ENCODE results near the gene SCAMP5. TPM values are rescaled to one million over a fixed set of nuclear protein-coding genes. Genes with fewer than 3 reads are reported as not detected.

The SCAMP5 gene
- total RNA-seq (2022; extraction: Qiagen RNA extraction; ENCODE audit: low read depth), result 10.1 to 14.2 TPM (median 12.0 TPM) in 5 replicates

DNA sequence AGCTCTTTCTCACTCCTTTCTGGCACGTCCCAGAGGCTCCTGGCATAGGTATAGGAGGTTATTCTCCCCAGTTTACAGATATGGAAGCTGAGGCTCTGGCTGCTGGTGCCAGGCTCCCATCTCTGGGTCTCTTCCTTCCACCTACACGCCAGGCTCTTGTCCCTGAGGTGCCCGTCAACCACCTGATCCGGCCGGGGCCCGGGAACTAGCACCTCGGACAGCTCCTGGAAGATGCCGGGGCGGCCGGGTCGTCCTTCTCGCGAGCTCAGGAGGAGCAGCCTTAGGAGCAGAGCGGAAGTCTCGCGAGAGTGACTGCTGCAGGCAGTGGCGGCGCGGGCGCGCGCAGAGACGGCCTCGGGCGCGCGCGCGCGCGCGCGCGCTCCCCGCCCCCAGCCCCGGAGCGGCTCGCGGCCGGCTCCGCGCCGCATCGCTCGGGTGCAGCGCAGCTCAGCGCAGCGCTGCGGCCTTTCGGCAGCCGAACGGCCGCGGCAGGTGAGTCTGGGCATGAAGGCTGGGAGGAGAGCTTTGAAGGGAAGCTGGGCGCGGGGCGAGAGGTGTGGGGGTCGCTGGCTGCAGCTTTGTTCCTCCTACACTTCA, at the start of gene SCAMP5:
Gene SCAMP5 (plus strand): TSS at position 382 of the 597 bp plus-strand sequence. CDS start 16,277 bp downstream, outside the sequence.

GRCh38 chr15:74956648-74957475, 38.5 kb upstream of the SCAMP5 start, which contains the start of gene RPP25:
RPP25 (minus strand) TSS chr15:74956772; CDS start chr15:74956583, 189 bp downstream.

GRCh38 chr15:75023181-75023871, 28.0 kb downstream of the SCAMP5 start, which contains the start of gene PPCDC:
PPCDC (plus strand) TSS chr15:75023590; CDS start chr15:75028319, 4,729 bp downstream.

Other genes starting within 250 kb of the SCAMP5 start
- 0.05 TPM in 1 of 5 replicates, not detected in the others for gene CYP1A2, start 246.7 kb upstream of the SCAMP5 start, total RNA-seq (2022; extraction: Qiagen RNA extraction; ENCODE audit: low read depth)
- gene CSK, start 213.5 kb upstream of the SCAMP5 start, total RNA-seq (2022; extraction: Qiagen RNA extraction; ENCODE audit: low read depth), result 55.9 to 67.4 TPM (median 62.0 TPM) in 5 replicates
- gene LMAN1L, start 182.7 kb upstream of the SCAMP5 start, total RNA-seq (2022; extraction: Qiagen RNA extraction; ENCODE audit: low read depth), result not detected in 5 replicates
- gene CPLX3, start 168.9 kb upstream of the SCAMP5 start, total RNA-seq (2022; extraction: Qiagen RNA extraction; ENCODE audit: low read depth), result 0.07 to 0.13 TPM in 2 of 5 replicates, not detected in the others
- gene ULK3, start 152.4 kb upstream of the SCAMP5 start, total RNA-seq (2022; extraction: Qiagen RNA extraction; ENCODE audit: low read depth), result 29.2 to 34.6 TPM (median 32.7 TPM) in 5 replicates
- 54.4 to 68.8 TPM (median 65.9 TPM) in 5 replicates for gene SCAMP2, start 122.2 kb upstream of the SCAMP5 start, total RNA-seq (2022; extraction: Qiagen RNA extraction; ENCODE audit: low read depth)
- gene MPI, start 105.5 kb upstream of the SCAMP5 start, total RNA-seq (2022; extraction: Qiagen RNA extraction; ENCODE audit: low read depth), result 27.2 to 38.6 TPM (median 30.2 TPM) in 5 replicates
- 30.1 to 38.8 TPM (median 36.4 TPM) in 5 replicates for gene FAM219B, start 88.7 kb upstream of the SCAMP5 start, total RNA-seq (2022; extraction: Qiagen RNA extraction; ENCODE audit: low read depth)
- gene COX5A, start 57.5 kb upstream of the SCAMP5 start, total RNA-seq (2022; extraction: Qiagen RNA extraction; ENCODE audit: low read depth), result 525 to 634 TPM (median 565 TPM) in 5 replicates
- gene RPP25, start 38.8 kb upstream of the SCAMP5 start, total RNA-seq (2022; extraction: Qiagen RNA extraction; ENCODE audit: low read depth), result 22.1 to 29.5 TPM (median 27.1 TPM) in 5 replicates
- 12.4 to 18.3 TPM (median 16.6 TPM) in 5 replicates for gene PPCDC, start 28.0 kb downstream of the SCAMP5 start, total RNA-seq (2022; extraction: Qiagen RNA extraction; ENCODE audit: low read depth)
- 24.2 to 31.7 TPM (median 31.1 TPM) in 5 replicates for gene C15orf39, start 206.3 kb downstream of the SCAMP5 start, total RNA-seq (2022; extraction: Qiagen RNA extraction; ENCODE audit: low read depth)